H1 (cell line): ENCODE results near the gene GNG12. TPM values are rescaled to one million over a fixed set of nuclear protein-coding genes. Genes with fewer than 3 reads are reported as not detected.

Experiments used
- CTCF ChIA-PET: fragments of 300-600 bp; sonication (Branson Sonifier 250); formaldehyde crosslinking; loops from one replicate; lab custom pipeline; 2021; ENCODE audit not compliant: partially characterized antibody; lab: Charles Lee
- POLR2A ChIA-PET: fragments of 300-600 bp; sonication (Branson Sonifier 250); formaldehyde crosslinking; loops from one replicate; lab custom pipeline; 2021; ENCODE audit warnings: inconsistent platforms; ENCODE audit not compliant: partially characterized antibody; lab: Charles Lee
- DNase-seq, 2 experiments: peaks; one replicate each; pipeline versions ENCODE4 v3.0.0 to v3.0.0-alpha.2; 2010 to 2022; ENCODE audit warnings: low spot score in 2 of 2, low read depth in 1 of 2, mixed read lengths in 1 of 2
- FAIRE-seq: peaks from 2 replicates; lab custom pipeline; 2011; peaks lifted over from hg19 to GRCh38; lab: Jason Lieb, UNC
- H2AFZ ChIP-seq: 2 replicates; pipeline ENCODE4 v1.8.1; 2012; ENCODE audit warnings: low read length, inconsistent platforms
- H2AK5ac ChIP-seq: 2 replicates; pipeline ENCODE4 v1.6.1; 2013; ENCODE audit warnings: low read depth, low read length
- H2BK120ac ChIP-seq: replicated peaks from 2 replicates; pipeline ENCODE3; 2013; ENCODE audit warnings: low read depth, low read length, inconsistent platforms
- H2BK12ac ChIP-seq: 2 replicates; pipeline ENCODE4 v1.6.1; 2013; ENCODE audit warnings: low read depth, low read length
- H2BK15ac ChIP-seq: 2 replicates; pipeline ENCODE4 v1.6.1; 2013; ENCODE audit warnings: low read length
- H2BK20ac ChIP-seq: 2 replicates; pipeline ENCODE4 v1.6.1; 2013; ENCODE audit warnings: low read length
- H2BK5ac ChIP-seq: 2 replicates; pipeline ENCODE4 v1.6.1; 2013; ENCODE audit warnings: low read depth, low read length
- H3K14ac ChIP-seq: 2 replicates; pipeline ENCODE4 v1.6.1; 2013; ENCODE audit warnings: inconsistent platforms; ENCODE audit not compliant: insufficient read length
- H3K18ac ChIP-seq: 2 replicates; pipeline ENCODE4 v1.6.1; 2013; ENCODE audit warnings: low read length; ENCODE audit errors: extremely low read depth
- H3K23ac ChIP-seq: 2 replicates; pipeline ENCODE4 v1.6.1; 2013; ENCODE audit warnings: inconsistent platforms; ENCODE audit not compliant: insufficient read length
- H3K23me2 ChIP-seq: 2 replicates; pipeline ENCODE4 v1.6.1; 2013; ENCODE audit warnings: low read depth, low read length
- H3K27ac ChIP-seq: 2 replicates; pipeline ENCODE4 v1.6.1; 2011; ENCODE audit warnings: low read depth, low read length, inconsistent platforms
- H3K27me3 ChIP-seq, 4 experiments: replicated peaks in 1 of 4; 1 replicate in 1 of 4; 2 replicates in 3 of 4; pipeline versions ENCODE4 v1.6.1 to v1.8.1; 2011 to 2013; ENCODE audit warnings: low read length in 3 of 4, mild to moderate bottlenecking in 3 of 4, inconsistent platforms in 2 of 4, mixed read lengths in 2 of 4, moderate library complexity in 1 of 4; ENCODE audit not compliant: control insufficient read depth in 3 of 4, insufficient read depth in 3 of 4; ENCODE audit errors: extremely low read depth in 1 of 4
- H3K36me3 ChIP-seq, 4 experiments: 2 replicates each; pipeline versions ENCODE4 v1.6.1 to v1.8.1; 2011 to 2013; ENCODE audit warnings: mild to moderate bottlenecking in 4 of 4, low read length in 3 of 4, moderate library complexity in 2 of 4, control low read depth in 1 of 4, inconsistent platforms in 1 of 4; ENCODE audit not compliant: insufficient read depth in 4 of 4, control insufficient read depth in 2 of 4
- H3K4ac ChIP-seq: replicated peaks from 2 replicates; pipeline ENCODE3; 2013; ENCODE audit warnings: low read length, low read depth, mixed read lengths, inconsistent platforms; ENCODE audit not compliant: insufficient read length
- H3K4me1 ChIP-seq, 4 experiments: replicated peaks in 1 of 4; 1 replicate in 1 of 4; 2 replicates in 3 of 4; pipeline versions ENCODE4 v1.6.1 to v1.8.1; 2011 to 2013; ENCODE audit warnings: low read length in 3 of 4, inconsistent platforms in 2 of 4, mixed read lengths in 1 of 4; ENCODE audit not compliant: insufficient read depth in 4 of 4, control insufficient read depth in 3 of 4
- H3K4me2 ChIP-seq, 2 experiments: 2 replicates each; pipeline versions ENCODE4 v1.6.1 to v1.8.1; 2011 to 2013; ENCODE audit warnings: low read depth in 2 of 2, low read length in 2 of 2, control low read depth in 1 of 2, inconsistent platforms in 1 of 2, mild to moderate bottlenecking in 1 of 2; ENCODE audit not compliant: insufficient read depth in 1 of 2
- H3K4me3 ChIP-seq, 4 experiments: fragments of 200-600, 300-600 bp in 1 of 4; sonication (generic), shearing (Covaris generic), sonication (Bioruptor Twin) in 1 of 4; 2 replicates each; pipeline versions ENCODE4 v1.5.1 to v1.8.1; 2011 to 2016; ENCODE audit warnings: low read length in 4 of 4, low read depth in 3 of 4, control low read depth in 2 of 4, inconsistent platforms in 2 of 4, mild to moderate bottlenecking in 2 of 4, mixed read lengths in 1 of 4, moderate library complexity in 1 of 4; ENCODE audit not compliant: insufficient read depth in 2 of 4; ENCODE audit errors: extremely low read depth in 1 of 4
- H3K56ac ChIP-seq: replicated peaks from 2 replicates; pipeline ENCODE3; 2013; ENCODE audit warnings: low read depth, mild to moderate bottlenecking, mixed read lengths, low read length, inconsistent platforms; ENCODE audit not compliant: insufficient read length
- H3K79me1 ChIP-seq: 2 replicates; pipeline ENCODE4 v1.6.1; 2013; ENCODE audit warnings: low read depth, low read length, control low read depth
- H3K79me2 ChIP-seq, 2 experiments: 2 replicates each; pipeline versions ENCODE4 v1.6.1 to v1.8.1; 2012 to 2013; ENCODE audit warnings: low read length in 2 of 2, mild to moderate bottlenecking in 2 of 2, inconsistent platforms in 1 of 2; ENCODE audit not compliant: insufficient read depth in 2 of 2, control insufficient read depth in 1 of 2
- H3K9ac ChIP-seq, 4 experiments: replicated peaks in 1 of 4; 1 replicate in 1 of 4; 2 replicates in 3 of 4; pipeline versions ENCODE4 v1.6.1 to v1.8.1; 2011 to 2013; ENCODE audit warnings: low read depth in 3 of 4, low read length in 3 of 4, control low read depth in 2 of 4, mild to moderate bottlenecking in 2 of 4, moderate library complexity in 2 of 4, inconsistent platforms in 1 of 4; ENCODE audit errors: extremely low read depth in 1 of 4
- H3K9me3 ChIP-seq, 2 experiments: 2 replicates each; pipeline versions ENCODE4 v1.6.1 to v1.8.1; 2012 to 2013; ENCODE audit warnings: mild to moderate bottlenecking in 2 of 2, moderate library complexity in 2 of 2, control low read depth in 1 of 2, inconsistent platforms in 1 of 2, low read depth in 1 of 2, low read length in 1 of 2, mixed read lengths in 1 of 2; ENCODE audit not compliant: insufficient read depth in 2 of 2
- H4K20me1 ChIP-seq, 2 experiments: replicated peaks in 1 of 2; 2 replicates each; pipeline versions ENCODE3 to v1.8.1; 2011 to 2013; ENCODE audit warnings: inconsistent platforms in 2 of 2, low read length in 2 of 2, mild to moderate bottlenecking in 1 of 2; ENCODE audit not compliant: insufficient read depth in 2 of 2, control insufficient read depth in 1 of 2
- H4K5ac ChIP-seq: 2 replicates; pipeline ENCODE4 v1.6.1; 2013; ENCODE audit warnings: low read length, low read depth, mixed read lengths, inconsistent platforms; ENCODE audit not compliant: insufficient read length
- H4K8ac ChIP-seq: 2 replicates; pipeline ENCODE4 v1.8.0; 2013; ENCODE audit warnings: mild to moderate bottlenecking, moderate library complexity, low read length, inconsistent platforms; ENCODE audit not compliant: insufficient read depth; ENCODE audit errors: extremely low read depth
- H4K91ac ChIP-seq: replicated peaks from 2 replicates; pipeline ENCODE3; 2013; ENCODE audit warnings: low read length, mixed read lengths, inconsistent platforms; ENCODE audit not compliant: insufficient read length
- EP300 ChIP-seq, 2 experiments: IDR thresholded peaks; 1 replicate in 1 of 2; 2 replicates in 1 of 2; pipeline ENCODE4 v1.6.1; 2011 to 2012; ENCODE audit warnings: low read depth in 2 of 2, low read length in 2 of 2, mild to moderate bottlenecking in 2 of 2, borderline replicate concordance in 1 of 2, inconsistent platforms in 1 of 2, moderate library complexity in 1 of 2
- JUN ChIP-seq: IDR thresholded peaks from 2 replicates; pipeline ENCODE4 v1.6.1; 2011; ENCODE audit warnings: low read depth, mild to moderate bottlenecking, improper control_type of control experiment, low read length
- POLR2AphosphoS5 ChIP-seq: IDR thresholded peaks from 2 replicates; pipeline ENCODE4 v1.6.1; 2011; ENCODE audit warnings: low read depth, low read length
- POU5F1 ChIP-seq: IDR thresholded peaks from 2 replicates; pipeline ENCODE4 v1.6.1; 2011; ENCODE audit warnings: low read depth, mild to moderate bottlenecking, low read length, moderate library complexity
- SIX5 ChIP-seq: IDR thresholded peaks from 2 replicates; pipeline ENCODE4 v1.6.1; 2011; ENCODE audit warnings: mild to moderate bottlenecking, low read depth, low read length
- WGBS, 2 experiments: shearing (Covaris generic) in 1 of 2; methylation state at CpG; one replicate each; pipeline versions ENCODE4 v1.1.6 to v1.1.7; 2013 to 2015; ENCODE audit warnings: low lambda C conversion rate in 2 of 2, mixed read lengths in 2 of 2, inconsistent platforms in 1 of 2, low coverage in 1 of 2, missing lambda C conversion rate in 1 of 2; ENCODE audit not compliant: insufficient replicate concordance in 2 of 2, insufficient coverage in 1 of 2, insufficient read length in 1 of 2; ENCODE audit errors: extremely low coverage in 1 of 2, missing lambda C conversion rate in 1 of 2; 5-methylcytosine and 5-hydroxymethylcytosine counted together
- polyA plus RNA-seq, 7 experiments: library from polyadenylated mRNA; depleted of rRNA in 3 of 7; stranded (reverse) in 5 of 7; unstranded in 2 of 7; fragments of >200 nt in 5 of 7; fragments of 200-250 nt in 2 of 7; gene quantifications; 1 replicate in 5 of 7; 2 replicates in 1 of 7; 4 replicates in 1 of 7; pipeline versions ENCODE4 v1.2.1 to v1.2.3, GENCODE V29; 2011 to 2013; ENCODE audit warnings: missing spikeins in 2 of 7, mixed read lengths in 2 of 7
- total RNA-seq: library from RNA; stranded (reverse); fragmentation: NEBNext Ultra II Directional; extraction: Animal tissue kit (Norgen Biotek cat#: 25700); gene quantifications from 2 replicates; pipeline ENCODE4 v1.2.1, GENCODE V29; 2021

The GNG12 gene
- total and polyA plus RNA-seq, 2 of the 8 experiments (the other 6 are each of a cell fraction or from before 2014, with no cell fraction given): 11.4 to 35.8 TPM

DNA sequence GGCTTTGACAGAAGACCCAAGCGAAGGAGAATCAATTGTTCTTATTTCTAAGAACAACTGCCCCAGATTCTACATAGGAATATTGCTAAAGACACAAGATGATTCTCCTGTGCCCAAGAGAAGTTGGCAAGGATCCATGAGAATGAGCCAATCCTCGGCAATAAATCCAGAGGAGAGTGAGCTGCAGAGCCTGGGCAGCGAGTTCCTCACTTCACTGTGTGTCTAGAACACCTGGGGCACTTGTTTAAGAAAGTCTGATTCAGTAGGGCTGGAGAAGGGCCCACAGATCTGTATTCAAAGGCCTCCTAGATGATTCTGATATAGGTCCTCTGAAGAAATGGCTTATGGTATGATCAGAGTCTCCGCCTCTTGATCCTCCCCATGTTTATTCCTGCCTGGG lies 116.5 kb downstream of the GNG12 start:
- DNase-seq (no peak), FAIRE-seq (no peak)
- H3K18ac ChIP-seq: no peak overlapping the region
- H3K4me3 ChIP-seq: no peak overlapping the region
- H4K91ac ChIP-seq: no peak overlapping the region
- 94% methylated on average over 4 of the region's 4 CpGs; no CpG with 5 or more reads in 1 of the 2 experiments for WGBS, 2 experiments
- H3K79me2 ChIP-seq: no peaks in the 10 kb centered on the region
- H3K4me1 ChIP-seq: peaks cover 0 to 10% (median 4%) of the 10 kb centered on the region in 4 experiments; a peak in 3 of 7 replicates
- H3K14ac ChIP-seq: no peak overlapping the region
- H2BK20ac ChIP-seq: no peak overlapping the region
- H2AFZ ChIP-seq: no peak overlapping the region
- H3K36me3 ChIP-seq: no peaks in the 10 kb centered on the region
- no peak overlapping the region for H2AK5ac ChIP-seq
- no peak overlapping the region for H3K56ac ChIP-seq
- no peak overlapping the region for H2BK120ac ChIP-seq
- no peak overlapping the region for H3K23ac ChIP-seq
- H3K27ac ChIP-seq: no peak overlapping the region
- no peak overlapping the region for H2BK5ac ChIP-seq
- H3K79me1 ChIP-seq: 0 out of 2 replicates have a peak, but pooled peaks cover 2% of the 10 kb centered on the region
- no peak overlapping the region for H3K4me2 ChIP-seq
- no peak overlapping the region for H4K5ac ChIP-seq
- H3K27me3 ChIP-seq: no peaks in the 10 kb centered on the region
- H4K8ac ChIP-seq: no peak overlapping the region
- no peaks in the 10 kb centered on the region for H4K20me1 ChIP-seq
- no peak overlapping the region for H2BK15ac ChIP-seq
- CTCF ChIA-PET: interaction anchor here (0.8 to 1.4 kb wide), 2 partner anchors 12 to 44 kb away, joined by 3 read pairs; no protein-coding TSS in a partner anchor
- H3K4ac ChIP-seq: no peak overlapping the region
- no peaks in the 10 kb centered on the region for H3K9me3 ChIP-seq
- no peak overlapping the region for H2BK12ac ChIP-seq
- H3K9ac ChIP-seq: no peak overlapping the region
- H3K23me2 ChIP-seq: no peaks in the 10 kb centered on the region
- TF ChIP-seq POU5F1: no peak
- TF ChIP-seq JUN: no peak
- TF ChIP-seq SIX5: no peak
- TF ChIP-seq POLR2AphosphoS5: no peak
- no peak for TF ChIP-seq EP300 (IDR thresholded peaks at IDR 0.05; ENCODE audit: borderline replicate concordance in 1 of 2, low read depth in 2 of 2, low read length in 2 of 2)
- TF ChIP-seq, all 59 proteins: peak for 0
- POLR2A ChIA-PET: interaction anchor here (1.5 kb wide), 1 partner anchor 12 kb away, joined by 4 read pairs; no protein-coding TSS in a partner anchor
